Testis (tissue), 3 donors: Measurements from ENCODE around the gene PRKRIP1. TPM values are rescaled to one million over a fixed set of nuclear protein-coding genes. Genes with fewer than 3 reads are reported as not detected.
"Not testable (repeated sequence)": the region's sequence is repeated elsewhere in the genome, so short reads cannot be mapped to it uniquely, and the experiment has no call there.

ENCODE experiments used
- DNase-seq: peaks from one replicate; pipeline ENCODE4 v3.0.0-alpha.2; 2019
- H3K27ac ChIP-seq, 2 donors: fragments of 200-600 bp; sonication (generic); one replicate each; pipeline ENCODE4 v1.5.1; 2019
- H3K27me3 ChIP-seq: fragments of 200-600 bp; sonication (generic); one replicate; pipeline ENCODE4 v1.5.1; 2019
- H3K36me3 ChIP-seq: fragments of 200-600 bp; sonication (generic); one replicate; pipeline ENCODE4 v1.5.1; 2017; ENCODE audit warnings: low read depth; ENCODE audit errors: missing control alignments
- H3K4me1 ChIP-seq: fragments of 200-600 bp; sonication (generic); one replicate; pipeline ENCODE4 v1.5.1; 2019
- H3K4me3 ChIP-seq, 2 donors: fragments of 200-600 bp; sonication (generic); one replicate each; pipeline ENCODE4 v1.5.1; 2017 to 2019
- H3K9me3 ChIP-seq: fragments of 200-600 bp; sonication (generic); one replicate; pipeline ENCODE4 v1.5.1; 2017
- CTCF ChIP-seq, 3 experiments: fragments of 450-650 bp in 2 of 3; fragments of 200-600 bp in 1 of 3; sonication (generic) in 1 of 3; IDR thresholded peaks; one replicate each; pipeline ENCODE4 v1.5.1; 2016 to 2019; ENCODE audit warnings: antibody characterized with exemption in 3 of 3, mild to moderate bottlenecking in 2 of 3, moderate library complexity in 1 of 3
- POLR2A ChIP-seq: fragments of 450-650 bp; IDR thresholded peaks from one replicate; pipeline ENCODE4 v1.6.1; 2017; ENCODE audit warnings: antibody characterized with exemption, mild to moderate bottlenecking, moderate library complexity
- WGBS, 2 donors: methylation state at CpG; one replicate each; pipeline ENCODE4 v1.1.5; 2018; 5-methylcytosine and 5-hydroxymethylcytosine counted together
- intact Hi-C: fragments of 100-400 bp; cut with DNase I; formaldehyde crosslinking; loops from one replicate; pipeline ENCODE4 v1.15.1; 2023; ENCODE audit warnings: low total_unique reads
- polyA plus RNA-seq: library from polyadenylated mRNA; stranded (reverse); fragments of 350-450 nt; fragmentation: Illumina TruSeq; extraction: RNeasy Lipid Tissue Mini Kit (QIAGEN cat#74804); gene quantifications from one replicate; pipeline ENCODE4 v1.2.3, GENCODE V29; 2014; ENCODE audit warnings: low read depth, low replicate concordance; ENCODE audit not compliant: insufficient read depth
- total RNA-seq, 2 donors: library from RNA; depleted of rRNA; stranded (reverse); fragments of >200 nt; gene quantifications; one replicate each; pipeline ENCODE4 v1.2.3, GENCODE V29; 2016

The PRKRIP1 gene
- total and polyA plus RNA-seq, 3 donors from 2014 or later: 50.8 to 71.1 (median 52.5) TPM

DNA sequence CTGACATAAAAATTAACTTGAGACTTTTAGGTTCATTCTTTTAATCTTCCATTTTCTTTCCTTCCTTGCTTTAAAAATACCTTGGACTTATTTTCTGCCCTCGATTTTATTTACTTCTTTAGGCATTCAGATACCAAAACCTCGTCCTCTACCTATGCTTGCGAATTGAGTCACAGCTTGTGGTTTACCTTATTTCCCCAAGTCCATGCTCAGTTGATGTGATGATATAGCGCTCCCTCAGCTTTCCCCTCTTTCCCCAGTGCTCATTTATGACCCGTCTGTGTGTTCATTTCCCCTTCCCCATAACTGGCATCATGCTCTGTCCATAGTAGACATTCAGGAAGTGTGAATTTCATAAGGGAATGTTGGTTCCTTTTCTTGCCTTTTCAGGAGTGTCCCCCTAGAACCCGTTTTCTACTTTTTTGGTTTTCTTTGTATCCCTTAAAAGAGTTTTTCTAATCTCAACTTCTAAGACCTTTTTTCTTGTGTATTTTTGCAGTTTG, 19.1 kb upstream of the PRKRIP1 start:
- no peak overlapping the region for H3K4me3 ChIP-seq
- intact Hi-C loops: no loop called here
- no peaks in the 10 kb centered on the region for H3K27me3 ChIP-seq
- no peaks in the 10 kb centered on the region for H3K9me3 ChIP-seq
- WGBS, 2 donors: 79 to 92% methylated on average over 6 of the region's 6 CpGs
- DNase-seq: no peak
- TF ChIP-seq CTCF (IDR thresholded peaks at IDR 0.05) (no peak), POLR2A (no peak)
- no peaks in the 10 kb centered on the region for H3K36me3 ChIP-seq
- H3K27ac ChIP-seq: no peak overlapping the region
- no peaks in the 10 kb centered on the region for H3K4me1 ChIP-seq

DNA sequence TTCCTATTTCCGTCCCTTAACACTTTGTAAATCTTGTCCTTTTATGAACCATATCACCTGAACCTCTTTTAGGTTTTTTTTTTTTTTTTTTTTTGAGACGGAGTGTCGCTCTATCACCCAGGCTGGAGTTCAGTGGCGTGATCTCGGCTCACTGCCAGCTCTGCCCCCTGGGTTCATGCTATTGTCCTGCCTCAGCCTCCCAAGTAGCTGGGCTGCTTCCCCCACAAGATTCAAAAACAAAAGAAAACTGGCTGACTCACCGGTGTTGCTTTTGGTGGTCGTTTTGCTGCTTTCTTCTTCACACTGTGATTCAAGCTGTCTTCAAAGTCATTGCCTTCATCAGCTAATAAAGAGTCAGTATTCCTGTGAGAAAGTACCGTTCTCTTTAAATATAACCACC, 15.3 kb upstream of the PRKRIP1 start:
- H3K4me3 ChIP-seq, DNase-seq, H3K27ac ChIP-seq, H3K4me1 ChIP-seq, H3K9me3 ChIP-seq, H3K36me3 ChIP-seq, H3K27me3 ChIP-seq, intact Hi-C loops: not testable (repeated sequence)
- WGBS, 2 donors: 87 to 90% methylated on average over 8 of the region's 8 CpGs

- intact Hi-C loops, H3K4me1 ChIP-seq, H3K4me3 ChIP-seq, DNase-seq, H3K9me3 ChIP-seq, H3K36me3 ChIP-seq, H3K27me3 ChIP-seq, H3K27ac ChIP-seq: not testable (repeated sequence)
- 86 to 96% methylated on average over 6 to 7 of the region's 7 CpGs for WGBS, 2 donors
Measured at GRCh38 chr7:102381696-102382425, 14.3 kb upstream of the PRKRIP1 start.

GRCh38 chr7:102387064-102387463, 9.1 kb upstream of the PRKRIP1 start:
- Histone ChIP-seq H3K27me3 (no peaks in the 10 kb centered on the region), H3K4me3 (no peak overlapping the region), H3K27ac (no peak overlapping the region), H3K36me3 (no peaks in the 10 kb centered on the region), H3K4me1 (no peaks in the 10 kb centered on the region), H3K9me3 (no peaks in the 10 kb centered on the region)
- intact Hi-C loops: no loop called here
- 88 to 90% methylated on average over 6 of the region's 6 CpGs for WGBS, 2 donors
- no peak for DNase-seq
- TF ChIP-seq CTCF (IDR thresholded peaks at IDR 0.05) (no peak), POLR2A (no peak)

GRCh38 chr7:102389810-102390209, 6.4 kb upstream of the PRKRIP1 start:
- no peaks in the 10 kb centered on the region for H3K4me1 ChIP-seq
- no peaks in the 10 kb centered on the region for H3K36me3 ChIP-seq
- H3K9me3 ChIP-seq: no peaks in the 10 kb centered on the region
- TF ChIP-seq CTCF (IDR thresholded peaks at IDR 0.05) (no peak), POLR2A (no peak)
- DNase-seq: no peak
- intact Hi-C loops: loop anchor here (5.0 kb wide), 1 partner anchor 108 kb away; no protein-coding TSS in a partner anchor
- H3K4me3 ChIP-seq: no peak overlapping the region
- H3K27me3 ChIP-seq: no peaks in the 10 kb centered on the region
- 78 to 89% methylated on average over 3 of the region's 3 CpGs for WGBS, 2 donors
- no peak overlapping the region for H3K27ac ChIP-seq
